Activated gamma-delta T cell (primary cell): Measurements from ENCODE around the gene GABPB2.
"Not testable (repeated sequence)": the region's sequence is repeated elsewhere in the genome, so short reads cannot be mapped to it uniquely, and the experiment has no call there.

Source experiments
- DNase-seq: peaks from one replicate; lab custom pipeline; 2025; lab: John Stamatoyannopoulos, UW

Gene GABPB2

GRCh38 chr1:151060007-151060656 is 10.4 kb upstream of the GABPB2 start, which contains the start of gene MLLT11:
Gene MLLT11, plus strand, starts transcription at chr1:151060397. Its CDS starts 6,828 bp downstream, at chr1:151067225.
- no peak for DNase-seq

GRCh38 chr1:151060657-151061421 is 9.7 kb upstream of the GABPB2 start:
- DNase-seq = no peak

- no peak for DNase-seq
Observed at GRCh38 chr1:151061704-151062103, 8.9 kb upstream of the GABPB2 start.

- DNase-seq = no peak
Observed at GRCh38 chr1:151062741-151063371, 7.7 kb upstream of the GABPB2 start.

GRCh38 chr1:151065089-151065645 is 5.4 kb upstream of the GABPB2 start:
- DNase-seq = no peak

- DNase-seq = no peak
Observed at GRCh38 chr1:151067185-151067584, 3.4 kb upstream of the GABPB2 start.

GRCh38 chr1:151069103-151069486 is 1.5 kb upstream of the GABPB2 start:
- DNase-seq = no peak

- DNase-seq = no peak
Observed at GRCh38 chr1:151072224-151072623, 1.7 kb downstream of the GABPB2 start.

- no peak for DNase-seq
Observed at GRCh38 chr1:151085953-151086559, 15.5 kb downstream of the GABPB2 start.

GRCh38 chr1:151097426-151097825 is 26.9 kb downstream of the GABPB2 start:
- not testable (repeated sequence) for DNase-seq

GRCh38 chr1:151098126-151098525 is 27.6 kb downstream of the GABPB2 start:
- no peak for DNase-seq

GRCh38 chr1:151104630-151105029 is 34.1 kb downstream of the GABPB2 start:
- no peak for DNase-seq

- no peak for DNase-seq
Observed at GRCh38 chr1:151106894-151107293, 36.3 kb downstream of the GABPB2 start.

GRCh38 chr1:151108331-151108730 is 37.8 kb downstream of the GABPB2 start:
- no peak for DNase-seq

GRCh38 chr1:151113877-151114276 is 43.3 kb downstream of the GABPB2 start:
- DNase-seq = no peak

- DNase-seq = no peak
Observed at GRCh38 chr1:151124763-151125403, 54.3 kb downstream of the GABPB2 start.

- no peak for DNase-seq
Observed at GRCh38 chr1:151128800-151129199, 58.2 kb downstream of the GABPB2 start.

- DNase-seq = no peak
Observed at GRCh38 chr1:151130987-151131586, 60.5 kb downstream of the GABPB2 start.

GRCh38 chr1:151131701-151132334 is 61.3 kb downstream of the GABPB2 start:
- DNase-seq = no peak

GRCh38 chr1:151132335-151133017 is 61.9 kb downstream of the GABPB2 start:
- DNase-seq = no peak
